OCI-LY3 (cell line): ENCODE results near the gene ROR2.

Source experiments
- EZH2phosphoT487 ChIP-seq: fragments of 200-600 bp; shearing (Covaris generic); IDR thresholded peaks from 2 replicates; pipeline ENCODE4 v1.6.1; 2018; ENCODE audit warnings: antibody characterized with exemption, mixed run types, low read depth
- TF ChIP-seq, protein P1 (sequence below): fragments of 200-600, 300-600 bp; sonication (generic); IDR thresholded peaks from 2 replicates; pipeline ENCODE4 v1.5.1; 2014; ENCODE audit warnings: antibody characterized with exemption, low read length, low read depth

DNA sequence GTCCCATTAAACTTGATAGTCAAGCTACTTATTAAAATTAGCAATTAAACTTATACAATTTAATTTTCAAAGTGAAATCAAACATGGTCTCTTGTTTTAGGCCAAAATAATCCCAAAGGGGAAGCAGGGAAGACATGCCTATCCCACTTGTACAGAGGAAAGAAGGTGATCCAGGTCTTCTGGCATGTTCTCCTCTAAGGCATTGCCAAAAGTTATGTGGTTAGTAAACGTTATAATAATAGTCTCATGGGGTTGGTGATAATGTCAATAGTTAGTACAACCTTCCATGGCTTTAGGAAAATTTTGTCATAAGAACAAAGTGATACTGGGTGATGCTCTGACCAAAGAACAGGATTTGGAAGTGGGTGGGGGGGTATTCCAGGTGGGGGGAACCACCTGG lies 52.8 kb downstream of the ROR2 start:
- TF ChIP-seq, protein P1, sequence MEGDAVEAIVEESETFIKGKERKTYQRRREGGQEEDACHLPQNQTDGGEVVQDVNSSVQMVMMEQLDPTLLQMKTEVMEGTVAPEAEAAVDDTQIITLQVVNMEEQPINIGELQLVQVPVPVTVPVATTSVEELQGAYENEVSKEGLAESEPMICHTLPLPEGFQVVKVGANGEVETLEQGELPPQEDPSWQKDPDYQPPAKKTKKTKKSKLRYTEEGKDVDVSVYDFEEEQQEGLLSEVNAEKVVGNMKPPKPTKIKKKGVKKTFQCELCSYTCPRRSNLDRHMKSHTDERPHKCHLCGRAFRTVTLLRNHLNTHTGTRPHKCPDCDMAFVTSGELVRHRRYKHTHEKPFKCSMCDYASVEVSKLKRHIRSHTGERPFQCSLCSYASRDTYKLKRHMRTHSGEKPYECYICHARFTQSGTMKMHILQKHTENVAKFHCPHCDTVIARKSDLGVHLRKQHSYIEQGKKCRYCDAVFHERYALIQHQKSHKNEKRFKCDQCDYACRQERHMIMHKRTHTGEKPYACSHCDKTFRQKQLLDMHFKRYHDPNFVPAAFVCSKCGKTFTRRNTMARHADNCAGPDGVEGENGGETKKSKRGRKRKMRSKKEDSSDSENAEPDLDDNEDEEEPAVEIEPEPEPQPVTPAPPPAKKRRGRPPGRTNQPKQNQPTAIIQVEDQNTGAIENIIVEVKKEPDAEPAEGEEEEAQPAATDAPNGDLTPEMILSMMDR: no peak
- TF ChIP-seq EZH2phosphoT487: no peak
